ENCODE measurements around the gene ZDHHC3.

The ZDHHC3 gene

DNA sequence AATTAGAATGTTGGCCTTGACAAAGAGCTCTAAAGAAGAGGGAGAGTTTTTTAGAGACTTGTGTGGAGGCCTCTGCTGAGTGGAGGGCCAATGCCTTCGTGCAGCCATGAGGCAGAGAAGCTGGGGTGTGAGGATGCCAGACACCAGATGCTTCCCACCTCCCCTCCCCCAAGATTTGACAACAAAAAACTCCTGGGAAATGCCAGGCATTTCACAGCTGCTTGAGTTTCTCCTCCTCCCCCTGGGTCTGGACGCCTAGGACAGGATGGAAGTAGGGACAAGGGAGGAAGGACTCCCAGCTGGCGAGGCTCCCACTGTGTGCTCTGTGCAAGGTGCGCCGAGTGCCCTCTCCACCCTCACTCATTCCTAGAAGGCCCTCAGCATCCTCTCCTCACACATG, 81.5 kb downstream of the ZDHHC3 start:
- Histone ChIP-seq H3K23ac (ENCODE audit: low read length) (no peak overlapping the region), H3K27me3 (ENCODE audit: insufficient read depth, low read length) (no peaks in the 10 kb centered on the region), H3K4me1 (ENCODE audit: control insufficient read depth in 1 of 2, insufficient read depth in 2 of 2, low read length in 2 of 2) (peaks cover 4% of the 10 kb centered on the region in 2 experiments), H2BK120ac (ENCODE audit: insufficient read depth, low read length, poor library complexity) (no peak overlapping the region), H2BK12ac (ENCODE audit: low read length) (no peak overlapping the region), H3K79me2 (ENCODE audit: control insufficient read depth, insufficient read depth, low read length, poor library complexity) (no peaks in the 10 kb centered on the region), H3K4me3 (ENCODE audit: low read depth, low read length) (no peak overlapping the region), H3K4ac (ENCODE audit: low read depth, low read length) (no peak overlapping the region), H3K18ac (ENCODE audit: low read length) (no peak overlapping the region), H3K9ac (ENCODE audit: low read length) (no peak overlapping the region), H3K79me1 (ENCODE audit: low read length) (no peaks in the 10 kb centered on the region), H2AK5ac (ENCODE audit: low read length) (no peak overlapping the region), H3K27ac (ENCODE audit: low read depth, low read length) (no peak overlapping the region), H3K9me3 (ENCODE audit: insufficient read depth, low read depth, low read length) (no peaks in the 10 kb centered on the region), H3K4me2 (ENCODE audit: low read length) (no peak overlapping the region), H2BK5ac (ENCODE audit: low read depth, low read length, poor library complexity) (no peak overlapping the region), H4K12ac (ENCODE audit: low read depth, low read length) (no peak overlapping the region), H2AFZ (ENCODE audit: insufficient read depth, low read length, poor library complexity) (no peak overlapping the region), H4K8ac (ENCODE audit: low read depth, low read length) (no peak overlapping the region), H3K36me3 (ENCODE audit: control insufficient read depth in 1 of 2, insufficient read depth in 2 of 2, low read length in 2 of 2) (no peaks in the 10 kb centered on the region), H3K14ac (ENCODE audit: low read length) (no peak overlapping the region), H4K91ac (ENCODE audit: low read depth, low read length) (no peak overlapping the region)
- no peak for DNase-seq
- WGBS (ENCODE audit: extremely low coverage, insufficient coverage, insufficient read length), result no CpG with 5 or more reads among the region's 5 CpGs

DNA sequence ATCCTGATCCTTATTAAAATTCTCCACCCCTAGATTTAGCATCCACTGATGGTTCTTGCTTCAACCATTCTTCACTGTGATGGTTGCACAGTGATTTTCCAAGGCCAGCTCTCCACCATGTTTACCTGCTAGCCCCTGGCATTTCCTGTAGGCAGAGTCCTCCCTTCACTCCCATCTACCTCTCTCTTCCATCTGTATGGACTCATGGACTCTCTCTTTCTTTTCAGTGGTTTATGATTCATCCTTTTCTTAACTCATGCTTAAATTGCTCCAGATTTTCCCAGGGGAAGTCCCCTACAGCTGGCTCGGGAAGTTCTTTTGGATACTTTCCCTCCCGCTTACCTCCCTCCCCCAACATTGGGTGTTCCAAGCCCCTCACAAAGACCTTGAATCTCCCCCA, 82.9 kb downstream of the ZDHHC3 start:
- no peak overlapping the region for H4K12ac ChIP-seq (ENCODE audit: low read depth, low read length)
- no peak overlapping the region for H3K18ac ChIP-seq (ENCODE audit: low read length)
- H3K4ac ChIP-seq (ENCODE audit: low read depth, low read length), result no peak overlapping the region
- H3K27me3 ChIP-seq (ENCODE audit: insufficient read depth, low read length), result no peaks in the 10 kb centered on the region
- H3K36me3 ChIP-seq (ENCODE audit: control insufficient read depth in 1 of 2, insufficient read depth in 2 of 2, low read length in 2 of 2), result no peaks in the 10 kb centered on the region
- no peak overlapping the region for H4K8ac ChIP-seq (ENCODE audit: low read depth, low read length)
- H3K14ac ChIP-seq (ENCODE audit: low read length), result no peak overlapping the region
- no peaks in the 10 kb centered on the region for H3K79me2 ChIP-seq (ENCODE audit: control insufficient read depth, insufficient read depth, low read length, poor library complexity)
- DNase-seq, result no peak
- no peak overlapping the region for H3K9ac ChIP-seq (ENCODE audit: low read length)
- H3K27ac ChIP-seq (ENCODE audit: low read depth, low read length), result no peak overlapping the region
- no peak overlapping the region for H2AFZ ChIP-seq (ENCODE audit: insufficient read depth, low read length, poor library complexity)
- peaks cover 0 to 4% of the 10 kb centered on the region in 2 experiments for H3K4me1 ChIP-seq (ENCODE audit: control insufficient read depth in 1 of 2, insufficient read depth in 2 of 2, low read length in 2 of 2)
- H3K4me3 ChIP-seq (ENCODE audit: low read depth, low read length), result no peak overlapping the region
- no peaks in the 10 kb centered on the region for H3K79me1 ChIP-seq (ENCODE audit: low read length)
- no peak overlapping the region for H2BK5ac ChIP-seq (ENCODE audit: low read depth, low read length, poor library complexity)
- no peak overlapping the region for H3K23ac ChIP-seq (ENCODE audit: low read length)
- H3K9me3 ChIP-seq (ENCODE audit: insufficient read depth, low read depth, low read length), result no peaks in the 10 kb centered on the region
- WGBS (ENCODE audit: extremely low coverage, insufficient coverage, insufficient read length), result no CpG with 5 or more reads among the region's 2 CpGs
- no peak overlapping the region for H3K4me2 ChIP-seq (ENCODE audit: low read length)
- H4K91ac ChIP-seq (ENCODE audit: low read depth, low read length), result no peak overlapping the region
- H2BK120ac ChIP-seq (ENCODE audit: insufficient read depth, low read length, poor library complexity), result no peak overlapping the region
- no peak overlapping the region for H2BK12ac ChIP-seq (ENCODE audit: low read length)
- no peak overlapping the region for H2AK5ac ChIP-seq (ENCODE audit: low read length)

DNA sequence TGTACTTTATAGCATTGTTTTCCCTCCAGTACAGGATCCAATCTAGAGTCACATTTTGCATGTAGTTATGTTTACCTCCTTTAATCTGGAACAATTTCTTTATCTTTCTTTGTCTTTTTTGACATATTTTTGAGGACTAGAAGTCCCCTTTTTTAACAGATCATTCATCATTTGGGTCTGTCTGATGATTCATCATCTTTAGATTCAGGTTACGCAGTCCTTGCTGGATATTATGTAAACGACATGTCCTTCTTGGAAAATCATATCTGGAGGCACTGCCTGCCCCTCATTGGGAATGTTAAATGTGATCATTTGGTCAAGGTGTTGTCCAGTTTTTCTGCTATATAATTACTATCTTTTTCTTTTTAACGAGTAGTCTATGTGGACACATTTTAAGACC, 83.3 kb downstream of the ZDHHC3 start:
- Histone ChIP-seq H3K4ac (ENCODE audit: low read depth, low read length) (no peak overlapping the region), H3K9ac (ENCODE audit: low read length) (no peak overlapping the region), H2BK120ac (ENCODE audit: insufficient read depth, low read length, poor library complexity) (no peak overlapping the region), H3K79me2 (ENCODE audit: control insufficient read depth, insufficient read depth, low read length, poor library complexity) (no peaks in the 10 kb centered on the region), H2BK12ac (ENCODE audit: low read length) (no peak overlapping the region), H3K4me2 (ENCODE audit: low read length) (no peak overlapping the region), H2BK5ac (ENCODE audit: low read depth, low read length, poor library complexity) (no peak overlapping the region), H3K27me3 (ENCODE audit: insufficient read depth, low read length) (no peaks in the 10 kb centered on the region), H3K4me3 (ENCODE audit: low read depth, low read length) (no peak overlapping the region), H3K9me3 (ENCODE audit: insufficient read depth, low read depth, low read length) (no peaks in the 10 kb centered on the region), H4K91ac (ENCODE audit: low read depth, low read length) (no peak overlapping the region), H2AK5ac (ENCODE audit: low read length) (no peak overlapping the region), H3K18ac (ENCODE audit: low read length) (no peak overlapping the region), H4K12ac (ENCODE audit: low read depth, low read length) (no peak overlapping the region), H3K23ac (ENCODE audit: low read length) (no peak overlapping the region), H3K79me1 (ENCODE audit: low read length) (no peaks in the 10 kb centered on the region), H3K36me3 (ENCODE audit: control insufficient read depth in 1 of 2, insufficient read depth in 2 of 2, low read length in 2 of 2) (no peaks in the 10 kb centered on the region), H3K27ac (ENCODE audit: low read depth, low read length) (no peak overlapping the region), H4K8ac (ENCODE audit: low read depth, low read length) (no peak overlapping the region), H3K4me1 (ENCODE audit: control insufficient read depth in 1 of 2, insufficient read depth in 2 of 2, low read length in 2 of 2) (peaks cover 0 to 4% of the 10 kb centered on the region in 2 experiments), H2AFZ (ENCODE audit: insufficient read depth, low read length, poor library complexity) (no peak overlapping the region), H3K14ac (ENCODE audit: low read length) (no peak overlapping the region)
- no CpG with 5 or more reads among the region's 3 CpGs for WGBS (ENCODE audit: extremely low coverage, insufficient coverage, insufficient read length)
- DNase-seq, result no peak

DNA sequence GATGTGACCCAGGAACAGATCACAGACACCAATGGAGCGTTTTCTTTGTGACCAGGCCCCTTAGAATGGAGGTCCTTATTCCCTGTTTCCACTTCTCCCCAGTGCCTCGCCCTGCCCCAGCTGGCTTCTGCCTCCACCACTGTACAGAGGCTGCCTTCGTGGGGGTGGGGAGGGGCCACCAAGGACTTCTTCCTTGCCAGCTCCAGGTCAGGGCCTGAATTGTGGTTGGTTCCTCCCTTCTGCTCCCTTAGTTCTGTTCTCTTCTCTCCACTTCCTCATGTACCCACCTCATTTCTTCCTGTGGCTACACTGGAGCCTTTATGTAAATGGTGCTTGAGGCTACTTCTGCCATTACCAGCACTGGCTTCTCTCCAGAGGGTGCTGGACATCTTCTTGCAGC, 85.1 kb downstream of the ZDHHC3 start:
- no peak overlapping the region for H3K9ac ChIP-seq (ENCODE audit: low read length)
- no peak overlapping the region for H3K4ac ChIP-seq (ENCODE audit: low read depth, low read length)
- no peaks in the 10 kb centered on the region for H3K79me2 ChIP-seq (ENCODE audit: control insufficient read depth, insufficient read depth, low read length, poor library complexity)
- H3K18ac ChIP-seq (ENCODE audit: low read length), result no peak overlapping the region
- no peaks in the 10 kb centered on the region for H3K27me3 ChIP-seq (ENCODE audit: insufficient read depth, low read length)
- no peak for DNase-seq
- no peaks in the 10 kb centered on the region for H3K79me1 ChIP-seq (ENCODE audit: low read length)
- peaks cover 0 to 4% of the 10 kb centered on the region in 2 experiments for H3K4me1 ChIP-seq (ENCODE audit: control insufficient read depth in 1 of 2, insufficient read depth in 2 of 2, low read length in 2 of 2)
- H2BK5ac ChIP-seq (ENCODE audit: low read depth, low read length, poor library complexity), result no peak overlapping the region
- no peak overlapping the region for H2BK12ac ChIP-seq (ENCODE audit: low read length)
- H3K36me3 ChIP-seq (ENCODE audit: control insufficient read depth in 1 of 2, insufficient read depth in 2 of 2, low read length in 2 of 2), result no peaks in the 10 kb centered on the region
- no CpG with 5 or more reads among the region's 3 CpGs for WGBS (ENCODE audit: extremely low coverage, insufficient coverage, insufficient read length)
- no peak overlapping the region for H3K27ac ChIP-seq (ENCODE audit: low read depth, low read length)
- H4K91ac ChIP-seq (ENCODE audit: low read depth, low read length), result no peak overlapping the region
- H3K14ac ChIP-seq (ENCODE audit: low read length), result no peak overlapping the region
- no peak overlapping the region for H4K12ac ChIP-seq (ENCODE audit: low read depth, low read length)
- H3K9me3 ChIP-seq (ENCODE audit: insufficient read depth, low read depth, low read length), result no peaks in the 10 kb centered on the region
- H3K4me3 ChIP-seq (ENCODE audit: low read depth, low read length), result no peak overlapping the region
- no peak overlapping the region for H3K23ac ChIP-seq (ENCODE audit: low read length)
- H3K4me2 ChIP-seq (ENCODE audit: low read length), result no peak overlapping the region
- H2BK120ac ChIP-seq (ENCODE audit: insufficient read depth, low read length, poor library complexity), result no peak overlapping the region
- H4K8ac ChIP-seq (ENCODE audit: low read depth, low read length), result no peak overlapping the region
- no peak overlapping the region for H2AFZ ChIP-seq (ENCODE audit: insufficient read depth, low read length, poor library complexity)
- H2AK5ac ChIP-seq (ENCODE audit: low read length), result no peak overlapping the region
